Bronchial epithelial cell (primary cell): Measurements from ENCODE around the gene OR5K1. TPM values are rescaled to one million over a fixed set of nuclear protein-coding genes. Genes with fewer than 3 reads are reported as not detected.
A peak's percentile ranks its signal among the peaks of the same experiment; 100 is the strongest.

Experiments
- DNase-seq: peaks from one replicate; pipeline ENCODE4 v3.0.0-alpha.2; 2010; ENCODE audit warnings: low read depth
- FAIRE-seq: peaks from 2 replicates; lab custom pipeline; 2011; peaks lifted over from hg19 to GRCh38; lab: Jason Lieb, UNC
- H3K27me3 ChIP-seq: 2 replicates; pipeline ENCODE4 v1.5.1; 2011; ENCODE audit warnings: low read length; ENCODE audit not compliant: control insufficient read depth, insufficient read depth
- H3K36me3 ChIP-seq: 2 replicates; pipeline ENCODE4 v1.5.1; 2011; ENCODE audit warnings: low read length; ENCODE audit not compliant: control insufficient read depth, insufficient read depth
- H3K4me3 ChIP-seq: 2 replicates; pipeline ENCODE4 v1.5.1; 2011; ENCODE audit warnings: mild to moderate bottlenecking, low read depth, low read length, control low read depth
- CTCF ChIP-seq: IDR thresholded peaks from 2 replicates; pipeline ENCODE4 v1.5.1; 2011; ENCODE audit warnings: mild to moderate bottlenecking, moderate library complexity, low read length, control low read depth, inconsistent platforms; ENCODE audit not compliant: insufficient read depth, severe bottlenecking
- total RNA-seq: library from RNA; depleted of rRNA; stranded (reverse); fragments of >200 nt; gene quantifications from 2 replicates; pipeline ENCODE4 v1.2.1, GENCODE V29; 2014

Gene OR5K1
- total RNA-seq, 1 donor from 2014 or later: not detected

- FAIRE-seq: no peak
- Histone ChIP-seq H3K36me3 (peaks cover 11% of the 10 kb centered on the region), H3K4me3 (no peak overlapping the region), H3K27me3 (no peaks in the 10 kb centered on the region)
- TF ChIP-seq CTCF: no peak
- DNase-seq: no peak
Observed at GRCh38 chr3:98514948-98515347, 51.9 kb downstream of the OR5K1 start.

DNA sequence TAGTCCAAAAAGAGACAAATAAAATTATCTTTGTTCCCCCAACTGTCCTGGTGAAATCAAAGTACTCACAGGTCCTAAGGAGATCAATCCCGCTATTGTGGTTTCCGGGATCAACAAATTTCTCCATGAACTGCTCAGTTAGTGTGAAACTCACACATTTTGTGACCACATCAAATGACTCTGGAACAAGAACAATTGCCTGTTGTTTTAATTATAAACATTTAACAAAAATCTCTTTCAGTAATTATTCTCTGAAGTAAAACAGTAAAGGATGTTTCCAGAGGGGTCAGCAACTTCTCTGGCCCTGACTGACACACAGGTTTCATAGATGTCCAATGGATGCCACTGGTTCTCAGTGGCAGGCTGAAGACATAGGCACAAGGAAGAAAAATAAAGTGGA is 55.8 kb downstream of the OR5K1 start:
- Histone ChIP-seq H3K27me3 (no peaks in the 10 kb centered on the region), H3K4me3 (no peak overlapping the region), H3K36me3 (peaks cover 14% of the 10 kb centered on the region)
- no peak for TF ChIP-seq CTCF
- DNase-seq (no peak), FAIRE-seq (no peak)

DNA sequence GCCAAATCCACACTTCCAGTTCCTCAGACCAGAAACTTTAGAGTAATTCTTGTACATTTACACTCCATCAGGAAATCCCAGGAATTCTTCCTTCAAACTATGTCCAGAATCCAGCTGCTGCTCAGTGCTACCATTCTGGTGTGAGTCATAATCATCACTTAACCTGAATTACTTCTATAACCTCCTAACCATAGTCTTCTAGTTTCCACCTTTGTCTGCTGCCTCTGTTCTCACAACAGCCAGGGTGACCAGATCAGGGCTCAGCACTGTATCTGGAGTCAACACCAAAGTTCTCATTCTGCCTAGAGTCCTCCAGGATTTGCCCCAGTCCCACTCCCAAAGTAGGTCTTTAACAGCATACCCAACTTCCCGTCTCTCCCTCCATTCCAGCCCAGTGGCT is 56.4 kb downstream of the OR5K1 start:
- Histone ChIP-seq H3K4me3 (no peak overlapping the region), H3K36me3 (peaks cover 14% of the 10 kb centered on the region), H3K27me3 (no peaks in the 10 kb centered on the region)
- DNase-seq (peak; percentile 14), FAIRE-seq (no peak)
- no peak for TF ChIP-seq CTCF

DNA sequence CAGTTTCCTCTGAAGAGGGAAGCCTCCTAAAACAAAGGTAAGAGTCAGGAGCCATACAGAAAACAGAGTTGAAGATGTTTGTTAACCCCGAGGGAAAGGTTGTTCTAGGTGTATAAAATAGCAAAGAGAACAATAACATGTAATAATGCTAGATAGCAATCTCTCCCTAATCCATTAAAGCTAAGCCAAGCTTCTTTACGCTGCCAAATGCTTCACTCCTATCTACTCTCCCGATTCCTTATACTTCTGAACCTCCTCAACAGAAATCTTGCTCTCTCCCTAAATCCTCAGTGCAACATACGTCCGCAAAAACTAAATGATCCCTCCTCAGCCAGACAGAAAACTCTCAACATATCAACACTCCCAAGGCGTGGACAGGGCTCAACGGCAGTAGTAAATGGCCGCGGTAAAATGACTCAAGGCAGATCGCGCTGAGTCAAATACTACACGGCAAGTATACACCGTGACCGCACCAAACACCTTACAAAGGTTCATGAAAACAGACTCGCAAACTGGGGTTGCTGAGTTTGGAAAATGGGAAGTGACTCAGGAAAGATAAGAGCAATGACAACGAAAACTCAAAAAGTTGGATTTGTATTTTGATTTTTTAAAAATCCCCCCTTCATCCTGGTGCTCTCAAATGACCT is 59.0 kb downstream of the OR5K1 start:
- FAIRE-seq (peak; percentile 97), DNase-seq (peak; percentile 84)
- Histone ChIP-seq H3K36me3 (peaks cover 9% of the 10 kb centered on the region), H3K4me3 (peak overlapping the region; percentile 84), H3K27me3 (no peaks in the 10 kb centered on the region)
- TF ChIP-seq CTCF: no peak

Other genes starting within 250 kb of the OR5K1 start
- gene OR5H6, start 199.0 kb upstream of the OR5K1 start, total RNA-seq: not detected in 2 replicates
- gene OR5H2, start 180.7 kb upstream of the OR5K1 start, total RNA-seq: not detected in 2 replicates
- gene OR5K4, start 109.3 kb upstream of the OR5K1 start, total RNA-seq: not detected in 2 replicates
- gene OR5K3, start 72.5 kb upstream of the OR5K1 start, total RNA-seq: not detected in 2 replicates
- not detected in 2 replicates for gene OR5K2, start 34.5 kb downstream of the OR5K1 start, total RNA-seq
- gene CLDND1, start 59.7 kb downstream of the OR5K1 start, total RNA-seq: 183 and 216 TPM in 2 replicates
- gene GPR15, start 68.8 kb downstream of the OR5K1 start, total RNA-seq: not detected in 2 replicates
- 22.7 and 36.1 TPM in 2 replicates for gene CPOX, start 130.4 kb downstream of the OR5K1 start, total RNA-seq